Stimulated activated CD4-positive, alpha-beta T cell treated with anti-CD3 and anti-CD28 coated beads, TNF-alpha, amount 100 ng/mL, for 1 hour (primary cell): ENCODE results near the gene ANKS6.
"Not testable (repeated sequence)": the region's sequence is repeated elsewhere in the genome, so short reads cannot be mapped to it uniquely, and the experiment has no call there.

Experiments used
- DNase-seq, 3 donors: peaks; one replicate each; pipeline ENCODE4 v3.0.0-alpha.2; 2020; ENCODE audit warnings: low read depth in 3 of 3, low spot score in 1 of 3

Gene ANKS6

DNA sequence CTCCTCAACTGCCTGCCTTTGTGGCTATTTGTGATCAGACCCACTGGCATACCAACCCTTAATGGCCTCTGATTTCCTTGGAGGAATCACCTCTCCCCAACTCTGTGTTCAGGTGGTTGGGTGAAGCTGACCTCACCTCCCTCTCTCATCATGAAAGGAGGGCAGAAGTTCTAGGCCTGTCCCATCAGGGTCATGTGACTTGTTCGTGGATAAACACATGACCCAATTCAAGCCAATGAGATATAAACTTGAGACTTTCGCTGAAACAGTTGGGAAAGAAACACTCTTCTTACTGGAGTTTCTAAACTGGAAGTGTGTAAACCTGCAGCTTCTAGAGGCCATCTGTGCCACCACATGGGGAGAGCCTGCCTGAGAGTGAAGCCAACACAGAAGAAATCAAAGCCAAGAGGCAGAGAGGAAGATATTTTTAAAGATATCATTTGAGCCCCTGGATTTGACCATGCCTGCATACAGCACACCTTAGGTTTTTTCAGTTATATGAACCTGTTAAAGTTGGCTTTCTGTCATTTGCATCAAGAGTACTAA is 93.4 kb downstream of the ANKS6 start:
- DNase-seq = no peak

DNA sequence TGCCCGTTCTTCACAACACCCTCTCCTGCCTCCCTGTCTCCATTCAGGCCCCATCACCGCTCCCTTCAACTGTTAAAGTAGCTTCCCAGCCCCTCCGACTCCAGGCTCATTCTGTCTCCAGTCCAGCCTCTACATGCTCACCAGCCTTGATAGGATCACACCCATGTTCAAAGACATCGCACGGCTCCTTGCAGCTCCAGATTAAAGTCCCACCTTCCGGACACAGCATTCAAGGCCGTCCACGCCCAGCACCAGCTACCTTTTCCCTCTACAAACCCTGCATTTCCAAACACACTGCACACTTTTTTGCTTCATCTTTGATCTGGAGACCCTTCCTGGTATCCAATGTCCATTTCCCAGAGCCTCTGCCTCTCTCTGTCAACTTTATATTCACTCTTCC is 94.0 kb downstream of the ANKS6 start:
- DNase-seq = no peak

DNA sequence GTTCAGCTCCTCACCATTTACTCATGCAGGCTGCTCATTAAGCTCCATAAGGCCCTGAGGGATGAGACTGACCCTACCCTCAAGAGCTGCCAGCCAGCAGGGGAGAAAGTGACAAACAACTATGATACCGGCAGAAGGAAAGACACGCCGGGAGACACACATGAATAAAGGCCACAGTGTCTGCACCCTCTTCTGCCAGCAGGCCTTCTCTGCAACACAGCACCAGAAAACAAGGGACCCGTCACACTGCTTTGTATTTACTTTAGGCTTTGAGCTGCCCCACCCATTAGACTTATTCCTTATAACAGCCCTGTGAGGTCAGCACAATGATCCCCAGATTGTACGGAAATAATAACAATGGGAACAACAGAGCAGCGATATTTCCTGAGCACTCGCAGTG is 94.8 kb downstream of the ANKS6 start:
- no peak for DNase-seq

DNA sequence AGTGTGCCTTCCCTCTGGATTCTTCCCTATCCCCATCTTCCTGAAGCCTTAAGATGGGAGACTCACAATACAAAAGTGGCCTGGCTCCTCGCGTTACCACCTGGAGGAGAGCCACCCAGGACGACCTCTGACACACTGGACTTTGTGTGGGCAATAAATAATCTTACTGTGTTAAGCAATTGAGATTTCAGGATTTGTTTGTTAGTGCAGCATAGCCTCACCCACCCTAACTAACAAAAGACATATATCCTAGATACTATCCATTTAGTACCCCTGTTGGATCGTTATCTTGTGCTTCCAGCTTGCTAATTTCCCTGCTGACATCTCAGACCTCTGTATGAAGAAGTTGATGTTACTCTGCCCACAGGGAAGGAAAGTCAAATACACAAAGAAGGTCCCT is 95.6 kb downstream of the ANKS6 start:
- no peak for DNase-seq

DNA sequence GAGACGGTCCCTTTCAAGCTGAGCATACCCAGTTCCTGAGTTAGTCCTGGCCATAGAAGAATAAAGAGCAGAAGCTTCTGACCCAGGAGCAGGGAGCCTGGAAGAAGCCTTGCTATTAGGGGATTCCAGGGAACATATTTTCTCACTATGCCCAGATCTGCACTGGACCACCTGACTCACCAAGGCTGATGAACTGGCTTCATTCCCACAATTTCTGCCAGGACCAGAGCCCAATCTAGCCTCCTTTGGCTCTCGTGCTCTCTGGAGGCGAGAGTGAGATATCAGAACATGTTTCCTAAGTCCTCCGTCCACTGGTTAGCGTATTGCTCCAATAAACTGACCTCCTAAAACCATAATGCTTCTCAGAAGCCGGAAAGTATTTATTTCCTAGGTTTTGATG is 97.5 kb downstream of the ANKS6 start:
- no peak for DNase-seq

DNA sequence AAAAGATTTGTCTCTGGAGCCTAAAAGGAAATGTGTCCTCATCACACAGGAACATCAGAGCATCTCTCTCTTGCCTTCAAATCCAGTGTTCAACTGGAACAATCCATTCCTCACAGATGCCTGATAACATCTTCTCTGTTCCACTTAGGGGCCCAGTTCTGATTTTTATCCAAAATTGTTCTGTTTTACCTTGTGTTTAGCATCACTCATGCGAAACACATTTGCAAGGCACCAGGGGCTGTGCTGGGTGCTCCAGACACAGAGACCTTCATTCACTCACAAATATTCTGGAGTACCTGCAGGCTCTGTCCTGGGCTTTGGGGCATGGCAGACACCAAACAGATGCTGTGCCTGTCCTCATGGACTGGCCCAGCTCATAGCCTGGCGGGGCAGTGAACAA is 101.4 kb downstream of the ANKS6 start:
- DNase-seq = no peak

DNA sequence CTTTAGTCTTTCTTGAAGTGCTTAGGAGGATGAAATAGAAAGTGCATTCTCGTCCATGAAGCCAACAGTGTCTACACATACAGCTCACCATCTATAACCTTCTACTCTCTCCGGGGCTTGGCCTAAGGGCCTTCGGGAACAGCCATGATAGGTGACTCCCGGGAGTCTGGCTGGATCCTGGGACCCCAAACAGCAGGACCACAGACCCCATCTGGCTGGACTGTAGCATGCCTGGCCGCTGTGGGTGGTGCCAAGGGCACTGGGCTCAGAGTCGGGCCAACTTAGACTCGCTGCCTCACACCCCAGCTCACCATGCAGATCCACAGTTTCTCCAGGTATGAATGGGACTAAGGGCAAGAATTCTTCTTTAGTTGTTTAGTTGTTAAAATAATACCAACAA is 104.0 kb downstream of the ANKS6 start:
- DNase-seq = no peak

DNA sequence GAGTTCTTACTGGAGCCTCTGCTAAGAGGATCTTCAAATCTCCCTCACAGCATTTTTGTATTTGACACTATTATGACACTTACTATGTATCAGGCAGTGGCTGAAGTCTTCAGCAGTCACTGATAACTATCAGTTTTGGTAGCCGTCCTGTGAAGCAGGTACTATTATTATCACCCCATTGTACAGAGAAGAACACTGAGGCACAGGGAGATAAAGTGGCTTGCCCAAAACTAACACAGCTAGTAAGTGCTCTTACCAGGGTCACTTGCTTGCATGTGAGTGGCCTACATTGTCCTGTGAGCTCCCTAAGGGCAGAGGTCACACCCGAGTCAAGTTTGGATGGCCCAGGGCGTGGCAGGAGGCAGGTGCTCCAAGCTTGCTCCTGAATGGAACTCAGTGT is 104.5 kb downstream of the ANKS6 start:
- no peak for DNase-seq

DNA sequence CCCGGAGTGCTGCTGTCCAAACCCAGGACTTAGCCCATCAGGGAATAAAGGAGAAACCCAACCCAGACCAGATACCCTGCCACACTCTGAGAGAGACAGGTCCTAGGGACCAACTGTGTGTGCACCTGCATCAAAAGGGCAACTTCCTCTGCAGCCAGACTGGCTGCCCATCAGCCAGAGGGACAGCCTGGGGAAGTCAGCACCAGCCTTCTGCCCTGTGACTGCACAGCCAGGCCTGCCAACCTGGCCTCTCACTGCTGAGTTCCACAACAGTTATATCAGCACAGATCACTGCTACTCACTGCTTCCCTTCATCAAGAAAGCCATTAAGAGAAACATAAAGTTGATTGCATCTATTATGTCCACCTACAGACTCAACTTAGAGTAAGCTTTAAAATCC is 105.7 kb downstream of the ANKS6 start:
- DNase-seq = no peak

DNA sequence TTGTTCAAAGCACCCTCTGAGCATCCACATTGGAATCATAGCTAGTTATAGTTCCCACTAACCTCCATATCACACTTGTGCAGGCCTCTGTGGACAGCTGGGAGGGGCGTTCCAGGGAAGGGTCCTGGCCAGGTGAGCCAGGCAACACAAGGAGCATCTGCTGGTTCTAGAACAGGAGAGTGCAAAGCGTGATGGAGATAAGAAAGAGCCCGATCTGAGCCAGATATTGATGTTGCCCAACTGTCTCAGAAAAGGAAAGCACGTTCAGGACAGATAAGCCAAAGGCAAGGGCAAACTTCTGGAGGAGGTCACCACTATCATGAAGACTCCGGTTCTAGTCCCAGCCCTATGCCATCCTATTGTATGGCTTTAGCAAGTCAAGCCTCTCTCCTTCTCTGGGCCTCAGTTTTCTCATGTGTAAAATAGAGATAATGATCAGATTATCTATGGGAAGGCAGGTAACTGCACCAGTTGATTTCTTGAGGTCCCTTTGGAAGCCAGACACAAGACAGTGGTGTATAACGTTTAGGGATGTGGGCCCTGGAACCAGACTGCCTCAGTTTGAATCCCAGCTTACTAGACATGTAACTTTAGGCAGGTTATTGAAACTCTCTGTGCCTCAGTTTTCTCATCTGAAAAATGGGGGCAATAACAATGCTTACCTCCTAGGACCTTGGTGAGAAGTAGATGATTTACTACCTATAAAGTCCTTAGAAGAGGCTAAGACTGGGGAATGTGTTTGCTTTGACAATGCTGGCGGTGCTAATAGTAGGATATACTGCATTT is 107.5 kb downstream of the ANKS6 start:
- DNase-seq = no peak

DNA sequence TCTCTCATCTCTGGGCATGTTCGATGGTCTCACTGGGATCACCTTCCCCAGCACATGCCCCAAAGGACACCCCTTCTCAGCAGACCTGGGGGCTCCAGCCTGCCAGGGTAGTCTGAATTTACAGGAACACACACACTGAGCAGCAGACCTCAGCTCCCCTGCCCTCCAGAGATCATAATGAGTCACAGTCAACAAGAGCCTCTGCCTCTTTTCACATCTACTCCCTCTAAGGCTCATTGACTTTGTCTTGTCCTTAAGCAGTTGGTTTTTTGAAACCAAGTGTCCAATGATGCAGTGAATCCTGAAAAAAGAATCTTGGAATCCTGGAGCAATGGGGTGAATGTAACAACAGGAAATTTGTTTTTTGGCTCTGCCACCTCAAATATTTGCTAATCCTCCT is 108.4 kb downstream of the ANKS6 start:
- DNase-seq = no peak

DNA sequence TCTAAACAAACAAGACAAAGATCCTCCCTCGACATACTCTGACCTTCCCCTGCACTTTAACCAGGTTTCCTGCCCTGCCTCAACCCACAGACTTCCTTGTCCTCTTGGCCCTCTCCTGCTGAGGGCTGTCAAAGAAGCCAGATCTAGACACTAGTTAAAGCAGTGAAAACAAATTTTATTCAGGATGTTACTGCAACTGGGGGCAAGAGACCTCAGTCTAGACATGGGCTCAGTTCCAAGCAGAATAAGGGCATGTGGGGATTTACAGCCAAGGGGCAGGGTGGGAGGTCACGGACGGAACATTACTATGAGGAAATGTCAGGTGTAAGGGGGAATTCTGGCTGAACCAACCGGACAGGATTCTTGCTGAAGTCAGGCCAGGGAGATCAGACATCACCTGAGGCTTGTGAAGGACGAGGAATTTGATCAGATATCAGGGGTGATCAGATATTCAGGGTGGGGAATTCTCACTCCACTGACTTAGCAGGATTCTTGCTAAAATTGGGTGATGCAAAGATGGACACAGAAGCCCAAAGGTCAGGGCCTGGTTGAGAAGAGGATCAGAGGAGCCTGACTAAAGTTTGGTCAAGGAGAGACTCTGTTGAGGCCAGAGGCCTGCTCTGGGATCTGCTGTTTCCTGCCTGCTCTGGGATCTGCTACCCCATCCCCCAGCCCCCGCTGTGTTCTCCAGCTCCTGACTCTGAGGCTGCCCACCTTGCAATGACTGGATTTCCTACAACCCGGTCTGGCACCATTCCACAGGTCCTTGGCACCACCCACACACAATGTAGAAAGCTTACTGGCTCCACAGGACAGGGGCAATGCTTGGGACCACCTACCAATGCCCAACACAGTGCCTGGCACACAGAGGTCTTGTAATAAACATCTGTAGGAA is 109.1 kb downstream of the ANKS6 start:
- no peak for DNase-seq

DNA sequence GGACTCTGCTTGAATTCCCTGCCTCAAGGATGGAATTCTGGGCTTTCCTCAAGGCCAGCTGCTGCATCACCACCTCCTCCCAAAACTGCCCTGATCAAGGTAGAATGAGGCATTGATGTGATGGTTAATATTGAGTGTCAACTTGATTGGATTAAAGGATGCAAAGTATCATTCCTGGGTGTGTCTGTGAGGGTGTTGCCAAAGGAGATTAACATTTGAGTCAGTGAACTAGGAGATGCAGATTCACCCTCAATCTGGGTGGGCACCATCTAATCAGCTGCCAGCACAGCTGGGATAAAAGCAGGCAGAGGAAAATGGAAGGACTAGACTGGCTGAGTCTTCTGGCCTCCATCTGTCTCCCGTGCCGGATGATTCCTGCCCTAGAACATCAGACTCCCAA is 111.5 kb downstream of the ANKS6 start:
- DNase-seq = not testable (repeated sequence)
